Measurements from ENCODE around the gene MBD6. TPM values are rescaled to one million over a fixed set of nuclear protein-coding genes. Genes with fewer than 3 reads are reported as not detected.

MBD6 gene
- total RNA-seq, 1 experiment from 2014 or later = 66.8 TPM

GRCh38 chr12:57568838-57569237 is 46.2 kb downstream of the MBD6 start:
- no peaks in the 10 kb centered on the region for H3K9me3 ChIP-seq (ENCODE audit: control insufficient read depth, low read depth, low read length)
- no peaks in the 10 kb centered on the region for H3K4me1 Mint-ChIP-seq
- DNase-seq = no peak
- no peaks in the 10 kb centered on the region for H3K27me3 ChIP-seq (ENCODE audit: insufficient read depth, low read length)
- H2BK12ac ChIP-seq (ENCODE audit: insufficient read length, low read depth, low read length) = no peak overlapping the region
- no peak overlapping the region for H4K91ac ChIP-seq (ENCODE audit: insufficient read length, low read depth, low read length)
- peak overlapping the region in 2 of 3 experiments; percentile 6 to 37; a peak in 3 of 7 replicates for H3K27ac Mint-ChIP-seq
- H2BK120ac ChIP-seq (ENCODE audit: low read depth, low read length, poor library complexity, severe bottlenecking) = no peak overlapping the region
- no peaks in the 10 kb centered on the region for H3K79me2 ChIP-seq (ENCODE audit: insufficient read depth, low read length)
- H3K4me1 ChIP-seq (ENCODE audit: insufficient read depth, low read length) = no peaks in the 10 kb centered on the region
- H3K18ac ChIP-seq (ENCODE audit: insufficient read length, low read depth, low read length) = no peak overlapping the region
- H2AFZ ChIP-seq (ENCODE audit: low read length) = no peak overlapping the region
- no peak overlapping the region for H2AK5ac ChIP-seq (ENCODE audit: insufficient read length, low read length)
- no peak for TF ChIP-seq CTCF (conservative IDR thresholded peaks at IDR 0.05)
- H3K56ac ChIP-seq (ENCODE audit: insufficient read length, low read depth, low read length) = no peak overlapping the region
- H4K5ac ChIP-seq (ENCODE audit: insufficient read length, low read depth, low read length) = no peak overlapping the region
- H3K27ac ChIP-seq (ENCODE audit: insufficient read length, low read depth, low read length) = no peak overlapping the region
- H3K4me2 ChIP-seq (ENCODE audit: insufficient read depth, insufficient read length, low read length) = no peak overlapping the region
- no peak overlapping the region for H3K23ac ChIP-seq (ENCODE audit: insufficient read length, low read depth, low read length)
- H3K36me3 Mint-ChIP-seq (ENCODE audit: insufficient read depth in 1 of 3, low read depth in 3 of 3) = peaks cover 37 to 63% (median 60%) of the 10 kb centered on the region in 3 experiments
- H3K23me2 ChIP-seq (ENCODE audit: insufficient read length, low read depth, low read length, poor library complexity, severe bottlenecking) = peaks cover 3% of the 10 kb centered on the region
- H2BK20ac ChIP-seq (ENCODE audit: low read depth, low read length, poor library complexity, severe bottlenecking) = no peak overlapping the region
- no peak overlapping the region for H2BK5ac ChIP-seq (ENCODE audit: insufficient read length, low read length)
- no peaks in the 10 kb centered on the region for H3K9me3 Mint-ChIP-seq
- H3K4ac ChIP-seq (ENCODE audit: low read depth, low read length) = no peak overlapping the region
- no CpG with 5 or more reads among the region's 6 CpGs for WGBS (ENCODE audit: extremely low coverage, insufficient read length, low lambda C conversion rate)
- no peak overlapping the region for H4K8ac ChIP-seq (replicated peaks; ENCODE audit: insufficient read length, low read depth, low read length)
- no peaks in the 10 kb centered on the region for H4K20me1 ChIP-seq (ENCODE audit: control insufficient read depth, insufficient read depth, insufficient read length)
- no peak overlapping the region for H3K4me3 Mint-ChIP-seq
- no peaks in the 10 kb centered on the region for H3K79me1 ChIP-seq (ENCODE audit: insufficient read depth, low read depth, low read length, poor library complexity, severe bottlenecking)
- H2BK15ac ChIP-seq (ENCODE audit: low read depth, low read length) = no peak overlapping the region
- no peak overlapping the region for H3K9ac ChIP-seq (ENCODE audit: extremely low read depth, insufficient read length, low read length)
- H3T11ph ChIP-seq (ENCODE audit: low read length) = no peak overlapping the region
- H3K27me3 Mint-ChIP-seq (ENCODE audit: low read depth) = no peaks in the 10 kb centered on the region; the same call in 1 of the 2 replicates
- no peak overlapping the region for H3K14ac ChIP-seq (ENCODE audit: insufficient read depth, low read length)

Measured in H9 (cell line).